Right lobe of liver (tissue), 4 donors: Measurements from ENCODE around the gene TBPL1.

Experiments used
- CTCF ChIP-seq, 4 donors: fragments of 200-600 bp in 3 of 4; fragments of 450-650 bp in 1 of 4; IDR thresholded peaks; one replicate each; pipeline versions ENCODE4 v1.5.1 to v1.8.0; 2016 to 2022; ENCODE audit warnings: antibody characterized with exemption in 4 of 4, mild to moderate bottlenecking in 2 of 4
- POLR2A ChIP-seq: fragments of 450-650 bp; IDR thresholded peaks from one replicate; pipeline ENCODE4 v1.6.1; 2017; ENCODE audit warnings: antibody characterized with exemption, mild to moderate bottlenecking
- donor health status: DM: no; HTN: no; CAD: no.
- donor health status: DM: no; HTN: no; CAD: no.
- donor health status: DM: no; HTN: yes; CAD: no.

GRCh38 chr6:133958791-133959190 lies 5.8 kb downstream of the TBPL1 start:
- TF ChIP-seq POLR2A (no peak), CTCF (IDR thresholded peaks at IDR 0.05) (no peak)
